Activated CD4-positive, CD25-positive, alpha-beta regulatory T cell treated with anti-CD3 and anti-CD28 coated beads, Interleukin-2, amount 50 U/mL, for 72 hours (primary cell): Measurements from ENCODE around the gene SDF4.
"Not testable (repeated sequence)": the region's sequence is repeated elsewhere in the genome, so short reads cannot be mapped to it uniquely, and the experiment has no call there.

ENCODE experiments used
- DNase-seq: peaks from one replicate; pipeline ENCODE4 v3.0.0; 2021

Gene SDF4

DNA sequence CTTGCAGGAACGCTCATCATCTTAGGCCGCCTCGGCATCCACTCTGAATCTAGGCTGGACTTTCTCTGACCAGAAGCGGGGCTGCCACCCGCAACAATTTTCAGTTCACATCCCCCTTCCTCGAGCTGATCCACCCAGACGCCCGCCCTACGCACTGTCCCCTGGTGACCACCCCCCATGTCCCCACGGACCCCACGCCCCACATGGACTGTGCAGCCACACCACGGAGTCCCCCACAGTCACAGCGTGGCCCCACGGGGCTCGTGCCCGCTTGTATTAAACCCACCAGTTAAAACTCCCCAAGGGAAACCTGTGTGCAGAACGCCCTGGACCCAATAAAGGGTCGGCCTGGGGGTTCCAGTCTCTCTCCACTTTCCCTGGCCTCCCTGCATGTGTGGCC lies 27.7 kb upstream of the SDF4 start:
- DNase-seq, result no peak

DNA sequence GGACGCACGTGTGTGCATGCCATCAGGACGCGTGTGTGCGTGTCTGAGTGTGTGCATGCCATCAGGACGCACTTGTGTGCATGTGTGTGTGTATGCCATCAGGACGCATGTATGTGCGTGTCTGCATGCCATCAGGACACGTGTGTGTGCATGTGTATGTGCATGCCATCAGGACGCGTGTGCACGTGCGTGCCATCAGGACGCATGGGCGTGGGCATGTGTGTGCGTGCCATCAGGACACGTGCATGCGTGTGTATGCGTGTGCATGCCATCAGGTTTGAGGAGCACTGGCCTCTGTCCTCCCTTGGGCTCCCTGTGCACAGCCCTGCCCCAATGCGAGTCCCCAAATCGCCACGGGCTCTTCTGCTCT lies 27.3 kb upstream of the SDF4 start:
- no peak for DNase-seq

DNA sequence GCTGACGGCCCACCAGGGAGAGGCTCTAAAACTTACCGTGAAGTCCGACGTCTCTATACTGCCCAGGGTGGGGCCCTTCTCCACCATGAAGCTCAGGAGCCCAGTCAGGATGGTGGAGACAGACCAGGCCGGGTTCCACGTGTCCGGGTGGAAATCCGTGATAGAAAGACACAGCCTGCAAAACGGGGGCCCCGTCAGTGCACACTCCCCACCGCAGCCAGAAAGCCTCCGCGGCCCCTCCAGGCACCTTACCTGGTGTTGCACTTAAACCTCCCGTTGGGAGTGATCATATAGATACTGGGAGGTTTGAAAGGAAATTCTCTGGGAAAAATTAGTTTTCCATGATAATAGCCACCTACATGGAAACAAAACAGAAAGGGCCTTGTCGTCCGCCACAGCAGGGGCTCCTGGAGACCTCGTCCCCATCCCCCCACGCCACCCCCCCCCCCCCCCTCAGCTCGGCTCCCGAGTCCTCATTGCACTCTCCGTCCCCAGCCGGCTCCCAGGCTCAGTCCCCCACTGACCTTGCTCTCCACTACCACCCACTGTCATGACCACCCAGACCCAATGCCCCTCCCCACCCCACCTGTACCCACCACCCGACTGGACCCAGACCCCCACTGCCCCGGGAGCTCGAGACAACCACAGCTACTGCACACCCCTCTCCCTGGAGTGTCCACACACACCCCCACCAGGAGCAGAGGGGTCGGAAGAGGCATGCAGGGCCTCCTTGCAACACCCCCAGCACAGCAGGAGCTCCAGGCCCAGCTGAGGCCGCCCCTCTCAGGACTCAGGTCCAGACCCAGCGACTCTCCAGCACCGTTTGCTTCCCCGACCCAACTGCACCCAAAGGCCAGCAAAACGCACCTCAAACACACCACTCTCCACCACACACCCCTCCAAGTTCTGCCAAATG lies 25.4 kb upstream of the SDF4 start:
- DNase-seq, result no peak

DNA sequence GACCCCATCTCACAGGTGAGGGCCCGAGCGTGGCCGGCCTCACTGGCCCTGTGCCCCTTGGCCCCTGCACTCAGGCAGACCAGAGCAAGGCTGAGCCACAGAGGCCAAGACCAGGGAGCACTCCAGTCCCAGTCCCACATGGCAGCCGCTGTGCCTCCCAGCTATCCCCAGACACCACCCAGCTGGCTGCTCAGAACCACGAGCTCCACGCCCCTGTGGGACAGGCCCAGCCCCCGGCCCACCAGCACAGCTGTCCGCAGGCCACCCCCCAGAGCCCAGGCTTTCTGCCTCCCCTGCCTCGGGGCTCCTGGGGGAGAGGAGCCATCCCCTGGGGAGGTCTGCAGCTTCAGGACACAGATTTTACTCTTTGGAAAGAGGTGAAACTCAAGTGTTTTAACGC lies 23.8 kb upstream of the SDF4 start:
- DNase-seq, result no peak

DNA sequence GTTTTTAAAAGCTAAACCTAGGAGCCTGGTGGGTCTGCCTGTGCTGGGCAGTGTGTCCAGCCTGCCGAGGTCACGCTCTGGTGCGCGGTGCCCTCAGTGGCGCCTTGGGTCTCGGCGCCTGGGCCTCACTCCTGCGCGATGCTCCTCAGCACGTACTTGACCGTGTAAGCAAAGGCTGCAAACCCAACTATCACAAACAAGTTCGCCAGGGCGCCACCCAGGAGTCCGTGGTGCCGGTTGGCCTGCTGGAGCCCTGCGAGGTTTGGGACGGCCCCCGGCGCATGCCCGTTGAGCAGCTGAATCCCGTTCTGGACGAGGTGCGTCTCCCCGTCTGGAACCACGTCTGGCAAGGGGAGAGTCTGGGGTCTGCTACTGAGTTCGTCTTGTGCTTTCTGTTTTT lies 23.3 kb upstream of the SDF4 start:
- DNase-seq, result no peak

DNA sequence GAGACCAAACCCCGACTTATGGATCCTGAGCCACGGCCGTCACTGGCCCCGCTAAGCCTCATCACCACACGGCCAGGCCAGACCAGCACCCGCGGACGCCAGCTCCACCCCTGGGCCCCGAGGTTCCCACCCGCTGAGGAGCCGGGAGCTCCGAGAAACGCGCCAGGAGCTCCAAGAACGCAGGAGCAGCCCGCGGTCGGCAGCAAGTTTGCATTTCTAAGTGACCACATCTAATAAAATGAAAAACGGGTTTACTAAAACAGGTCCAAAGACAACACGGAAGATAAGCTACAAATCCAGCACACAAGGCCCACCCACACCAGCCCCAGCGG lies 22.8 kb upstream of the SDF4 start:
- no peak for DNase-seq

DNA sequence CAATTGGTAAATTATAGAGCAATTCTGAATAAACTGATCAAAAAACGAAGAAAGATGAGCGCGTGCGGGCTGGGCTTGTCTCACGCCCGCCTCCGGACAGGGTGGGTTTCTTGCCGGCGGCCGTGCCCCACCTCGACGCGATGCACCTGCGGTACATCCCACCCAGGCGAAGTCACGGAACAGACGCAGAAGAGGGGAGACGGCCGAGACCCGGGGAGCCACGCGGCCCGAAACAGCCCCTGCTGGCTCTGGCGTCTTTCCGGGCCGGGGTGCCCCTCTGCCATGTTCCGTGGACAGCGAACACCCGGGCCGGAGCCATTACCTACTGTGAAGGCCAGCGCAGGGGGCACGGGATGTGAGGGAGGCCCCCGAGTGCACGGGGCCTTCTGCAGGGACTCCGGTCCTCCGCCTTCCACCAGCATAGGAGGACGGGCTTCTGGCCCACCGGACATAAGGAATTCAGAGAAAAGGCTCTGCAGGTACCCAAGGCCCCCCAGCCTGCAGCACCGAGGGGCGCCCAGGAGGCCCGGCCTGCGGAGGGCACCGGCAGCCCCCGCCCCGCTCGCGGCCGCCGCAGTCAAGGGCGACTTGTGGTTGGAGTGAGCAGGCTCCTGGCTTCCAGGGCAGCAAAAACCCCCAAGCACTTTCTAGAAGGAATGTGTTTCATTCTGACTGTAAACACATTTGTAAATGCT lies 22.3 kb upstream of the SDF4 start:
- no peak for DNase-seq

DNA sequence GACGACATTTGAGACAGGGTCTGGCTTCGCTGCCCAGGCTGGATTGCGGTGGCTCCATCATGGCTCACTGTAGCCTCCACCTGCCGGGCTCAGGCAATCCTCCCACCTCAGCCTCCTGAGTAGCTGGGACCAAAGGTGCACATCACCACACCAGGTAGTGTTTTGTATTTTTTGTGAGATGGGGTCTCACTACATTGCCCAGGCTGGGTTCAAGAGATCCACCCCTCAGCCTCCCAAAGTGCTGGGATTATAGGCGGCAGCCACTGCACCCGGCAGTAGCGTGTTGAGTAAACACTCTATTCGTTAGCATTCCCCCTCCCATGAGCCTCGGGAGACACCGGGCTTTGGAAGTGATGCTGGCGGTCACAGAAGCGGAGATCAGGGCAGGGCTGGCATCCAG lies 21.5 kb upstream of the SDF4 start:
- DNase-seq, result no peak

DNA sequence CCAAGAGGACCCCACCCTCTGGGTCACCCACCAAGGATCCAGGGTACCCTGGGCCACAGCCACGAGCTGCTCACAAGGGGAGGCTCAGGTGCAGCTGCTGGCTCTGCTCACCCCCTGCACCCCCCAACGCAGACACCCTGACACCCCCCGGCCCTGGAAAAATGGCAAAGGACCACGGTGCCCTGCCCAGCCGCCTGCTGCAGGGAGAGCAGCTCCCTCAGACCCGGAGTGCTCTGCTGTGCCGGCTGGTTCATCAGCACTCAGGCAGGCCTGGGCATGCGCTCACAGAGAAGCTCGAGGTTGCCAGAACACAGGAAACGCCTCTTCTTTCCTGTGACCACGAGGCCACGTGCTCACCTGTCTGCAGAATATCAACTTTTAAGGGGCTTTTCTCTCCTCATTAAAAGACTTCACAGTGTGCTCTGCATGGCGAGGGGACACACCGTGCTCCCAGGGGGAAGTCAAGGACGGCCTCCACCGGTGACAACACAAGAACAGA lies 19.0 kb upstream of the SDF4 start:
- DNase-seq, result peak; percentile 51

DNA sequence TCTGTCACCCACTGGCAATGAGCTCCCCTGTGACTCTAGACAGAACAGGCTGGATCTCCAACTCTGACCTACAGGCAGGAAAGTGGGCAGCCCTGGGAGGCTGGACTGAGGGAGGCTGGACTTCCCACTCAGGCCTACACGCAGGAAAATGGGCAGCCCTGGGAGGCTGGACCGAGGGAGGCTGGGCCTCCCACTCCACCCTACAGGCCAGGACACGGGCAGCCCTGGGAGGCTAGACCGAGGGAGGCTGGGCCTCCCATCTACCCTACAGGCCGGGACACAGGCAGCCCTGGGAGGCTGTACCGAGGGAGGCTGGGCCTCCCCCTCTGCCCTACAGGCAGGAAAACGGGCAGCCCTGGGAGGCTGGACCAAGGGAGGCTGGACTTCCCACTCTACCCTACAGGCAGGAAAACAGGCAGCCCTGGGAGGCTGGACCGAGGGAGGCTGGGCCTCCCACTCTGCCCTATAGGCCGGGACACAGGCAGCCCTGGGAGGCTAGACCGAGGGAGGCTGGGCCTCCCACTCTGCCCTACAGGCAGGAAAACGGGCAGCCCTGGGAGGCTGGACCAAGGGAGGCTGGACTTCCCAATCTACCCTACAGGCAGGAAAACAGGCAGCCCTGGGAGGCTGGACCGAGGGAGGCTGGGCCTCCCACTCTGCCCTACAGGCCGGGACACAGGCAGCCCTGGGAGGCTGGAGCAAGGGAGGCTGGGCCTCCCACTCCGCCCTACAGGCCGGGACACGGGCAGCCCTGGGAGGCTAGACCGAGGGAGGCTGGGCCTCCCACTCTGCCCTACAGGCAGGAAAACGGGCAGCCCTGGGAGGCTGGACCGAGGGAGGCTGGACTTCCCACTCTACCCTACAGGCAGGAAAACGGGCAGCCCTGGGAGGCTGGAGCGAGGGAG lies 16.5 kb upstream of the SDF4 start:
- not testable (repeated sequence) for DNase-seq

DNA sequence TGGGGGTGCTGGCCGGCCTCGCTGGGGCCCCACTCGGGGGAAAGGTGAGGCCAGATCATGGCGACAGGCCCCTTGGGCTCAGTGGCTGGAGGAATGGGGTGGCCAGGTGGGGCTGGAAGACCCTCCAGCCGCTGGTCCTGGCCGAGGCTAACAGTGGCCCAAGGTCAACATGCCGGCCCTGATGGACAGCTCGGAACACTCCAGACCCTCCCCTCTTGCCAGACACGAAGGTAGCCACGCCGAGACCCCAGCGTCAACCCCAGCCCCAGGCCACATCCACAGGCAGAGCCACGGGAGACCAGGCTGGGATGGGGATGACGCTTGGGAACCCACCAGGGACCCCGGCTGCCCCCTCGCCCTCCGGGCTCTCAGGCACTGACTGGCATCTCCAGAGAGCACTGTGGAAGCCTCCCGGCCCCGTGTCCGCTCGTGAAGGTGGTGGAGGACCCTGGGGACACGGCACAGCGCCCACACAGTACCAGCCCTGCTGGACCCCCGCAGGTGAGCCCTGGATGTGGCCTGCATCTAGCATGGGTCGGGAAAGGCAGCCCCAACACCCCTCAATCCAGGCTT lies 15.6 kb upstream of the SDF4 start:
- no peak for DNase-seq

DNA sequence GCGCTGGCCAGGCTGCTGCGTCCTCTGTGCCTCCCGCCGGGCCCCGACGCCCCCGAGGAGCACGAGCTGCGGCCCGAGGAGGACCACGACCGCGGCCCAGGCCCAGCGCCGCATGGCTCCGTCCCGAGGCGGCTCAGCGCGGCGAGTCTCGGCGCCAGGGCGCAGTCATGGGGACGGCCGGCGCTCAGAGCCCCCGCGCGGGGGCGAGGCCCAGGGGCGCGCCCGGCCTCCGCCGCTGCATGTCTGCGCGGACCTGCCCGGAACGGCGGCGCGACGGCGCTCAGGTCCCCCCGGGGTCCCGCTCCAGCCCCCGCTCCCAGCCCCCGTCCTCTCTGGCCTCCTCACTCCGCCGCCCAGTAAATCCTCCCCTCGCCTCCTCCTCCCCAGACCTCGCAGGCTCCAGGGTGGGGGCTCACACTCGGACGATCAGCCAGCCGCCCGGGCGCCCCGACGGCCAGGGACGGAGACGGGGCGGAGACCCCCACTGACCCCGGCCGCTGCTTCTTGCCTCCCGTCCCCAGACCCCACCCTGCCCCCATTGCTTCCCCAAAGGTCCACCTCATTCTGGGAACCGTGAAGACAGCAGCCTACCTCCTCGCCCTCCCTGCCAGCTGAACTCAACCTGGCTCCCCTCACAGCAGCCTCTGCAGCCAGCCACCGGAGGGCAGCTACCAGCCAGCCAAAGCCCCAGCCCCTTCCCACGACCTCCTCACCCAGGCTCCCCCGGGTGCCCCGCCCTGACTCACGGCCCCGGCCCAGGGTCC lies 15.0 kb upstream of the SDF4 start, which contains the start of gene C1QTNF12:
C1QTNF12 (minus strand) TSS at position 146 of the 764 bp plus-strand sequence; CDS start at position 114, 32 bp downstream.
- no peak for DNase-seq

DNA sequence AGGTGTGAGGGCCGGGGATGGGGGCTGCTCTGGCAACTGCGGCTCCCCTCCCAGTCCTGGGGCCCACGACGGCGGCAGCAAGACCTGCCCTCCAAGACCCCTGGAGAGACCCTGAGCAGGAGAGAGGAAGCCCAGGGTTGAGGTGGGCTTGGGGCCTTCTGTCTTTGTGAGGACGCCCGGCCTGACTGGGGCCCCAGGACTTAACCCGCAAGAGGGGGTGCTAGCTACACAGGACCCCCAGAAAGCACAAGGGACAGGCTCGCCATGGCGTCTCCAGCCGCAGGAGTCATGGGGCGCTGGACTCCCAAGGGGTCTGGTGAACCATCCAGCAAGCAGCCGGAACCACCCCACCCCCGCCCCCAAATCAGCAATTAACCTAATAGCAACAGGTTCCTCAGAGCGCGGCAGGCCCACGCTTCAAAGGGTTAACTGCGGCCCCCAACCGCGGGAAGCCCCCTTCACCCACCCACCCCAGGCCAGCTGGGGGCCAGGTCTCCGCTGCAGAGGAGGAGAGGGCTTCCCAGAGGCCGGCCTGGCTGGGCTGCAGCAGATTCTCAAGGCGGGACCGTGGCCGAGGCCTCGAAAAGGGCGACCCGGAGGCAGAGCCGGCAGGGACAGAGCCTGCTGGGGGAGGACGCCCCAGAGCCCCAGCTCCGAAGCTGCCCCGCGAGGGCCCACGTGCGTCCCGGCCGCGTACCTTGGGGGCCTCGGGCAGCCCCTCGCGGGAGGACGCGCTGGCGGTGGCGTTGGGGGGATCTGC lies 14.2 kb upstream of the SDF4 start:
- DNase-seq, result no peak

DNA sequence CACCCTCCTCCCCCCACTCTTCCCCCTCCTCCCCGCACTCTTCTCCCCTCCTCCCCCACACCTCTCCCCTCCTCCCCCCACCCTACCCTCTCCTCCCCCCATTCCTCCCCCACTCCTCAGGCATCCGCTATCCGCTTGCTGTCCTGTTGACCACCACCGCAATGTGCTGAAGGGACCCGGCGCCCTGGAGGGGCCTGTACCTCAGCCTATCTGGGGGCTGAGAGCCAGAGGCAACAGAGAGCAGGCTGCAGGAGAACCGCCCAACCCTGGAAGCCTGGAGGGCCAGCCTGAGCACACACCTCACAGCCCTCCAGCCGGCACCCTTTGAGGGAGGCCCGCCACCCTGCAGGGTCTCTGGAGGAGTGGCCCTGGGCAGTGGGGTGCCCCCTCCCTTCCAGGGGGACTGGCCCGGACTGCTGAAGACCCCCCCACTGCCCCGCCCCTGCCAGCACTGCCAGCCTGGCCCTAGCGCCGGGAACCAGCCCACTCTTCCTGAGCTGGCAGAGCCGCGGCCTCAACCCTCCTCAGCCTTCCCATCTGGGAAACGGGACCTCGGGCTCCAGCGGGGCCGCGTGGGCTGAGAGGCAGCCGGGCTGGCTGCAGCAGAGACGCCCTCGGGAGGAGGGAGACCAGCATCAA lies 13.5 kb upstream of the SDF4 start:
- DNase-seq, result no peak

DNA sequence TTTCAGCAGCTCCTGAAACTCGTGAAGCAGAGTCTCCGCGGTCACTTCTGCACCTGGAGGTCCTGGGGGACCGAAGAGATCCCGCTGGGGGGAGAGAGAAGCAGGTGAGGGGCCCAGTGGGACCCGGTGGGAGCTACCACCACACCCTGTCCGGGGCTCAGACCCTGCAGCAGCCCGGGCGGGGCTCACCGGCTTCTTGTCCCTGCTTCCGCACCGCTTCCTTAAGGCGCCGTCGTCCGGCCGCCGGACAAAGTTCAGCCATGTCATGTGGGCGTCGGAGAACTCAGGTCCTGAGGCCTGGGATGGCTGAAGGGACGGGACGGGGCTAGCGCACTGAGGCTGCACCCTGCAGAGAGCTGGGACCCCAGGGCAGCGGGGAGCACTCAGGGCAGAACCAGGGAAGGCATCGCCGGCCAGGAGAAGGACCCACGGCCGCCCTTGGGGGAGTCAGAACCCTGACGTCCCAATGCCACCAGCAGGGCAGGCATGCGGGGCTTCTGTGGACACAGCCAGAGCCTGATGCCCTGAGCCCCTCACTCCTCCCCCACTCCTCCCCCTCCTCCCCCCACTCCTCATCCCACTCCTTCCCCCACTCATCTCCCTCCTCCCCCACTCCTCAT lies 12.5 kb upstream of the SDF4 start:
- DNase-seq, result no peak

DNA sequence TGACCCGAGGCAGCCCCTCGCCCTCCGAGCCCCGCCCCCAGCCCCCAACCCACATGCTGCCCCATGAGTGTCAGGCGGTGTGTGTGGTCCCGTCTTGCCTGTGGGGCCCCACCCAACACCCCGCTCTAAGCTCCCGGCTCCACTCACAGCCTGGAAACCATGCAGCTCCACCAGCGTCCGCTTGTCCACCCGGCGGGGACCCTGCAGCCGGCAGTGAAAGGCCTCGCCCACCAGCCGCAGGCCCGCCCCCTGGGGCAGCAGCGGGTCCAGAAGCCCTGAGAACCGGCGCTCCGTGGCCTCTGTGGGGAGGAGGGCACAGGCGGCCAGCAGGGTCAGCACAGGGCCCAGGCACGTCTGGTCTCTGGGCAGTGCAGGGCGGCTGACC lies 12.0 kb upstream of the SDF4 start:
- DNase-seq, result no peak

DNA sequence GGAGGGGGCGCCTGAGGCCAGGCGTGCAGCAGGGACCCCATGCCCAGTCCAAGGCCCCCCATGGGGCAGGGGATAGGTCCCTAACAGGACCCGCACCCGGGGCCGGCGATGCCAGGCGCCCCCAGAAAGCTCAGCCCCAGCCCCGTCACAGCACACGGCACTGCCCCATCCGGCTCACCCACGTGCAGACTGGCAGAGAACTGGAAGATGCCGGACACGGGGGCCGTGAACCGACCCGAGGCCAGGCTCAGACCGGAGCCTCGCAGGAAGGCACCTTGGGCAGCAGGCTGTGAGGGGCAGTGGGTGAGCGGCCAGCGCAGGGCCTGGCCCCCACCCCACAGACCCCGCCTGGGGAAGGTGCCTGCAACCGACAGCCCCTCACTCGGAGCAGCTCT lies 11.5 kb upstream of the SDF4 start:
- DNase-seq, result no peak

DNA sequence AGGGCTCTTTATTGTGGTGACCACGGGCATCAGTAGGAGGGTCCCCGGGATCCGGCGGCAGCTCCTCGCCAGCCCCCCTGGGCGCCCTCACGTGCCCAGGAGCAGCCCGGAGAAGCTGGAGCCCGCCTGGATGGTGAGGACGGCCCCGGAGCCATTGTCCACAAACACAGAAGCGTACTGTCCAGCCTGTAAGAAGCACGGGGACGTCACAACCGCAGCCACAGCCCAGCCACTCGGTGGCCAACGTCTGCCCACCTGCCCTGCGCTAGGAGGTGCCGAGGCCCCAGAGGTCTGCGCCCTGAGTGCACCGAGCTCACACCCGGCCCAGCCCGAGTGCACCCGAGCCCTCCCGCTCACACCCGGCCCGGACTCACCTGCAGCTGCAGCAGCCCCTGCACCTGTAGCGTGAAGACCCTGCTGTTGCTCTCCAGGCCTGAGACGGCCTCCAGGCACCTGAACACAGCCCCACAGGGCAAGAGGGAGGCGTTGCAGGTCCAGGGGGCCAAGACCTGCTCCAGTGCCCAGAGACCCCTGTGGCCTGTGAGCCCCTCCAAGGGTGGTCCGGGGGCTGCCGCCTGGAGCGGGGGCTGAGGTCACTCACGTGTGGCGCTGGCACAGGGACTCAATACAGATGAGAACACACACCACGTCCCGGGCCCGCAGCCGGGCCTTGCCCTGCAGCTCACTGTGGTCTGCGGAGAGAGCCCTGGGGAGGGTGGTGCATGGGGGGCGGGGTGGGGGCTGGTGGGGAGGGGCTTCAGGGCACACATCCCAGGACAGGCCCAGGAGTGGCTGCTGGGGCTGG lies 10.9 kb upstream of the SDF4 start:
- no peak for DNase-seq

DNA sequence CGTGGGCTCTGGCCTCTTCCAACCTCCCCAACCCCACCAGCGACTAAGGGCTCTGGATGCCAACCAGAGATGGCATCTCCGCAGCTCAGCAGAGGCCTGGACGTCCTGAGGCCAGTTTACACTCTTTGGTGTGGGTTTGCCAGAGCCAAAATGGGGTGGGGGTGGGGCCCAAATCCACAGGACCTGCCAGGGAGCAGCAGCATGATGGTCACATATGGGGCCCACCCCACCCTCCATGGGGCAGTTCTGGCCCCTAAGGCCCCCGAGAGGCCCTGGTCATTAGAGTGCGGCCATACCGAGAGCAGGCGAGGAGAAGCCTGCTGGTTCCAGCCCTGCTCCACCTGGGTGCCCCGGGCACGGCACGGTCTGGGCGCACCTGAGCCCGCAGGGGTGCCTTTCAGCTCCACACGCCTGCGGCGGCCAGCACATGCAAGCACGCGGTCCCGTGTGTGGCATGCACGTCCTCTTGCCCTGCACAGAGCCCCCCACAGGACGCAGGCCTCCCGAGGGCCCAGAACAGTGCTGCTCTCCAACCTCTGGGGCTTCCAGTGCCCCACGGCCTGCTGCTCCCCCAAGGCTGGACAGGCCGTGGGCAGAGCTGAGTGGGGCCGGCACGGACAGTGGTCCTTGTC lies 9.9 kb upstream of the SDF4 start:
- DNase-seq, result no peak
